NOMO-1 treated with dmso at 0.1 percent for 144 hours (cell line): ENCODE measurements around the gene SGTA.
"Not testable (repeated sequence)": the region's sequence is repeated elsewhere in the genome, so short reads cannot be mapped to it uniquely, and the experiment has no call there.

Source experiments
- DNase-seq: peaks from one replicate; lab custom pipeline; 2025; ENCODE audit not compliant: unreplicated experiment; lab: John Stamatoyannopoulos, UW

Gene SGTA

DNA sequence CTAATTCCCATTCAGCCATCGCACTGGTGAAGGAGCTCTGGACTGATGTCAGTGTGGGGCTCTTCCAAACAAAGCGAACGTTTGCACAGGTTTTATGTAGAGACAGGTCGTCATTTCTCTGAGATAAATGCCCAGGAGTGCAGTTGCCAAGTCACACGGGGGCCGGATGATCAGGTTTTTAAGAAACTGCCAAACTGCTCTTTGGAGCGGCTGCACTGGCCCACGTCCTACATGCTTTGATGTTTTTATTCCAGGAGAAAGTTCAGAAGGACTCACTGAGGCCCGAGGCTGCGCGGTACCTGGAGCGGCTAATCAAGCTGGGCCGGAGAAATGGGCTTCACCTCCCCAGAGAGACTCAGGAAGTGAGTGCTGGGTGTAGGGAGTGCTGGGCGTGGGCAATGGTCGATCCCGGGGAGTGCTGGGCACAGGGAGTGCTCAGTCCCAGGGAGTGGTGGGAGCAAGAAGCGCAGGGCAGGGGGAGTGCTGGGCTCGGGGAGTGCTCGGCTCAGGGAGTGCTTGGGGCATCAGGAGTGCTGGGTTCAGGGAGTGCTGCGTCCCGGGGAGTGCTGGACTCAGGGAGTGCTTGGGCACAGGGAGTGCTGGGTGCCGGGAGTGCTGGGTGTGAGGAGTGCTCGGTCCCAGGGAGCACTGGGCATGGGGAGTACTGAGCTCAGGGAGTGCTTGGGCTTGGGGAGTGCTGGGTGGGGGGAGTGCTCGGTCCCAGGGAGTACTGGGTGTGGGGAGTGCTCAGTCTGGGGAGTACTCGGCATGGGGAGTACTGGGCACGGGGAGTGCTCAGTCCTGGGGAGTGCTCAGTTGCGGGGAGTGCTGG lies 13.0 kb upstream of the SGTA start:
- DNase-seq = no peak

DNA sequence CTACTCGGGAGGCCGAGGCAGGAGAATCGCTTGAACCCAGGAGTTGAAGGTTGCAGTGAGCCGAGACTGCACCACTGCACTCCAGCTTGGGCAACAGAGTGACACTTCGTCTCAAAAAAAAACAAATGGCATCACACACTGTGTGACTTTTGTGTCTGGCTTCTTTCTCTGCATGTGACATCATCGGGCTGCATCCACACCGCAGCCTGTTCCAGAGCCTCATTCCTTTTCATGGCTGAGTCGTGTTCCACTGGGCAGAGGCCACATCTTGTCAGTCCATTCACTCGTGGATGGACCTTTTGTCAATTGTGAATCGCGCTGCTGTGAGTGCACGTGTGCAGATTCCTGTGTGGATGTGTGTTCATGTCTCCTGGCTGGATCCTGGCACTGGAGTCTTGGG lies 10.5 kb upstream of the SGTA start:
- DNase-seq = no peak

DNA sequence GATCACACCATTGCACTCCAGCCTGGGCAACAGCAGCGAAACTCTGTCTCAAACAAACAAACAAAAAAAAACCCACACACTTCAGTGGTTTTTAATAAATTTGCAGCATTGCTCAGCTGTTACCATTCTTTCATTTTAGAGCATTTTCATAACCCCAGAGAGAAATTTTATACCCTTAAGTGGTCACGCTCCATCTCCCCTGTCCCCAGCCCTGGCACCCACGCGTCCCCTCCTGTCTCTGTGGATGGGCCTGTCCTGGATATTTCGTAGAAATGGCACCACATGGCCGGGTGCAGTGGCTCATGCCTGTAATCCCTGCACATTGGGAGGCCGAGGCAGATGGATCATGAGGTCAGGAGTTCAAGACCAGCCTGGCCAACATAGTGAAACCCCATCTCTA lies 10.1 kb upstream of the SGTA start:
- no peak for DNase-seq

- not testable (repeated sequence) for DNase-seq
Observed at GRCh38 chr19:2792666-2793065, 9.6 kb upstream of the SGTA start.

DNA sequence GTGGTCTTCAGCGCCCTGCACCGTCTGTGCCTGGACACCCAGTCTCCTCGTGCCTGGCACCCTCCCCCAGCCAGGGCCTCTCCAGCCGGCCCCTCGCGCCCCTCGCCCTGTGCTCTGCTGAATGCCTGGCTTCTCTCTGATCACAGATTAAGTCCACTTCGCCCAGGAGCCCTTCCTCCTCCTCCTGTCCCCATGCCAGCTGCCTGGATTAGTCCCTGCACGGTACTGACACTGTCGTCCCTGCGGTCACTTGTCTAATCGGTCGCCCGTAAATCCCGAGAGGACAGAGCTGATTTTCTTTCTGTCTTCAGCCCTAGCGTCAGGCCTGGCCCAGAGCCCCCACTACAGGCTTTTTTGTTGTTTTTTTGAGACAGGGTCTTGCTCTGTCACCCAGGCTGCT lies 8.8 kb upstream of the SGTA start:
- DNase-seq = no peak

DNA sequence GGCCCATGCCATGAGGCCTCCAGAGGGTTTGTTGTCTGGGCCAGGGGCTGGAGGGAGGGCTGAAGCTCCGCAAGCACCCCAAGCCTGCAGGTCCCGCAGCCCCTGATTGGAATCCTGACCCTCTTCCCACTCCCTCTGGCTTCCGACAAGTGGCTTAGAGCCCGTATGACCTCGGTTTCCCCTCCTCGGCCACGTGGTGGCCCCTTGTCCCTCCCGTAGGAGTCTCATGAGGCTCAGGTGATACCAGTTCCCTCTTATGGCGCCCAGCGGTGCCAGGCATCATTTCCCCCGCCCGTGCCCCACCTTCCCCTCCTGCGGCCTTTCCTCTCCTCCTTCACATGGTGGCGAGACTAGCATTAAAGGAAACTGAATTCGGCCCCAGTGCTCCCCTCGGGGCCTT lies 8.4 kb upstream of the SGTA start:
- DNase-seq = no peak

- DNase-seq = no peak
Observed at GRCh38 chr19:2790557-2791271, 7.6 kb upstream of the SGTA start.

DNA sequence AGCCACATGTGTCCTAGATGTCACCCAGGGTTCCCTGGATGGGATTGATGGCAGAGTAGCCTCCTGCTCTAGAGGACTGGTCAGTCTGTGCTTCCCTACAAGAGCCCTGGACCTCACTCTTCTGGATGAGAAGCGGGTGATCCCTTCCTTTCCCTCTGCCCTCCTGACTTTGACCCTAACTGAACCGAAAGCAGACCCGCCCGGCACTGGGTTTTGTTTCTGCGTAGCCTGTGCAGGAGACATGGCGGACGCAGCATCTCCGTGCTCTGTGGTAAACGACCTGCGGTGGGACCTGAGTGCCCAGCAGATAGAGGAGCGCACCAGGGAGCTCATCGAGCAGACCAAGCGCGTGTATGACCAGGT lies 7.1 kb upstream of the SGTA start:
- no peak for DNase-seq

GRCh38 chr19:2788237-2788636 lies 5.2 kb upstream of the SGTA start:
- DNase-seq = no peak

DNA sequence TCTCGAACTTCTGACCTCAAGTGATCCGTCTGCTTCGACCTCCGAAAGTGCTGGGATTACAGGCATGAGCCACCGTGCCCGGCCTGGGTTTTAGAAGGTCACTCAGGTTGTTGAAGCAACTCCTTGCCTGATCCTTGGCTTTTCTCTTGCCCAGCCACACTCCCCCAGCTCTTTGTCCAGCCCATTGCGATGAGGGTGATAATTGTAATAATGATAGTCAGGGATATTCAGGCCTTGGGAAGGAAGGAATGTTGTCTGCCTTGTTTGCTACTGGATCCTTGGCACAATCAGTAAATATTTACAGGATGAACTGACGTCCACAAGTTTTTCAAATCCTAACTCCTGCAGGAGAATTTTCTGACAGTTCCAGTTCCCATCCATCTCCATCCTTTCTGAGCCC lies 4.0 kb upstream of the SGTA start:
- no peak for DNase-seq

DNA sequence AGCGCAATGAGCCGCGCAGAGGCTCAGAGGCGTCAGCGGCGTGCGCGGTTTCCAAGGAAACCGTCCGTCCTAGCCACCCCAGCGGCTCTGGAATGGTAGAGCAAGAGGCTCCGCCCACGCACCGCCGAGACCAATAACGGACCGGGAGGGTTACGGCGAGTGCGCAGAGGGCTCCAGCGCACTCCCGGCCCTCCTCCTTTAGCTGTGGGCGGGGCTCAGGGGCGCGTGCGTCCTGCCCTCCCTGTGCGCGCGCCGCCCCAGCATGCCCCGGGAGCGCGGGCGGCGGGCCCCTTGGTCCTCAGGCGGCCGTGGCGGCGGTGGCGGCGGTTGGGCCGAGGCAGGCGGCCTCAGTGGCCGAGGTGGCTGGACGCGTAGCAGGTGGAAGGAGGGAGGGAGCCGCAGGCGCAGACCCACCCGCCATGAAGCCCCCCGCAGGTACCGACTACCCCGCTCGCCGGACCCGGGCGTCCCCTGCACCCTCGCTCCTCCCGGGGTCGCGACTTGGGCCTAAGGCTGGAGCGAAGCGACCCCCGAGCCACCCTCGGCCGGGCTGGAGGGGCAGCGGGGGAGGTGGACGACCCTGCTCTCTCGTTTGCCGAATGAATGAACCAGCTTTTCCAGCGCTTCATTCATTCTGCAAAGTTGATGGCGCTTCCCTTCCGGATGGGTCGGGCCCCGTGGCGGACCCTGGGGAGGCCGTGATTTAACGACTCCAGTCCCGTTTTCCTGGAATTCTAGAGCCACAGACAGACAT lies 2.3 kb upstream of the SGTA start, which contains the start of gene THOP1:
Gene THOP1 (plus strand): TSS at position 260 of the 754 bp plus-strand sequence. CDS start 160 bp downstream, at position 420.
- DNase-seq = peak; percentile 95

DNA sequence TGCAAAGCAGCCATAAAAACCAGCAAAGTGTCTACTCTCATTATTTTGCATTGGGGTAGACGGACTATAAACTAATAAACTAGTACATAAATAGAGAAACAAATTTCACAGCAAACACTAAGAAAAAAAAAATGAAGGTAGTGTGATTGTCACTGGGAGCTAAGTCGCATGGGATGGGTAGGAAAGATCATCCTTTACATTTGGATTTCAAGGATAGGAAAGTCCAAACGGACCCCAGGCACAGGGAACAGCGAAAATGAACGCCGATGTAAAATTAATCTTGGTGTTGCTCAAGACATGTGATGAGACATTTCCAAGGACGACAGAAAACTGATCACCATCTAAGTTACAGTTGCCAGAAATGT lies 690 bp upstream of the SGTA start:
- DNase-seq = no peak

- DNase-seq = no peak
Observed at GRCh38 chr19:2782329-2782935, 641 bp downstream of the SGTA start.

- DNase-seq = no peak
Observed at GRCh38 chr19:2780284-2780683, 2.8 kb downstream of the SGTA start.

- DNase-seq = no peak
Observed at GRCh38 chr19:2779121-2779740, 3.8 kb downstream of the SGTA start.

DNA sequence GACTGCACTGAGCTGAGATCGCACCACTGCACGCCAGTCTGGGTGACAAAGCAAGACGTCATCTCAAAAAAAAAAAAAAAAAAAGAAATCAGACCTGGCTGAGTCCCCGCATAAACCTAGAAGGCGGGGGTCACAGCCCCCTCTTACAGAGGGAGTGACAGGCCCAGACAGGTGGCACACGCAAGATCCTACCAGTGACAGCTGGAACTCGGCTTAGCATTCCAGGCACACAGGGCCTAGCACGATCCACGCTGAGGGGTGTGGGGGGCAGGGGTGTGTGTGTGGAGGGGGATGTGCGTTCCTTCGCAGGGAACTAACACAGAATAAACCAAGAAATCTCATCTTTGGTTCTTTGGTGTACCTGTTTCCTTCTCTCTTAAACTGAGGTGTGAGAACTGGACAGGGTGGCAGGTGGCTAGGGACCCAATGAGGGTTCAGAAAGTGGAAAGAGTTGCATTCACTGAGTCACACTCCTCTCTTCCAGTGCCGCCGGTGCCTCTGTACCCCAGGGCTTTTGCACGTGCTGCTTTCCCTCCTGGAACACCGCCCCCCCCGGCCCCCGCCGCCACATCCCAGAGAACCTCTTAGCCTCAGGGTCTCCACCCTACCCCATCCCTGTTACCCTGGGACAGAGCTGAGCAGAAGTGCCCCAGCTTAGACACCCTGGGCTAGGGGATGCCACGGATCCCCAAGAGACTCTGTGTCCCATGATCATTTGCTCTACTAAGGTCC lies 5.0 kb downstream of the SGTA start:
- no peak for DNase-seq

- no peak for DNase-seq
Observed at GRCh38 chr19:2775556-2776430, 7.3 kb downstream of the SGTA start.

- DNase-seq = no peak
Observed at GRCh38 chr19:2774953-2775555, 8.0 kb downstream of the SGTA start.

DNA sequence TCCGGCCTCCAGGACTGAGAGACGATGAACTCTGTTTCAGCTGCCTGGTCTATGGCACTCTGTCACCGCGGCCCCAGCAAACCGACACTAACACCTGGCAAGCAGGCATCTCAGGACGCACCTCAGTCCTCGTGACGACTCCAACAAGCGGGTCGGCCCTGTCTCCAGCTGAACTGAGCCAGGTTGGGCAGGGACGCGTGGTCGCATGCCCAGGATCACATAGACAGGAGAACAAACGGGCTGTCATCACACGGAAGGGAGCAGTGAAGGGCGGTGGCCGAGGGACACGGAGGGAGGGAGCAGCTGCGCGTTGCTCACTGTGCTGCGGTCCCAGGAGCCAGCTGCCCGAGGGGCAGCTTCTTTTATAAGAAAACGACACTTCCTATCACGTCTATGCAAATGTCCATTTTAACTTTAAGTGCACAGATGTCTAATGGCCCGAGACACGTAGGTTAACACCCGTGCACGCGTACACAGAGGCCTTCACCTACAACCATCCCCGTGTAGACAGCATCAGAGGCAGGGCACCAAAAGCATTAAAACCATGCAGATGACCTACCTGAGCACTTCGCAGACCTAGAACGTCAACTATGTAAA lies 8.9 kb downstream of the SGTA start:
- DNase-seq = no peak
